ENCODE data around the gene LLCFC1.

LLCFC1 gene

DNA sequence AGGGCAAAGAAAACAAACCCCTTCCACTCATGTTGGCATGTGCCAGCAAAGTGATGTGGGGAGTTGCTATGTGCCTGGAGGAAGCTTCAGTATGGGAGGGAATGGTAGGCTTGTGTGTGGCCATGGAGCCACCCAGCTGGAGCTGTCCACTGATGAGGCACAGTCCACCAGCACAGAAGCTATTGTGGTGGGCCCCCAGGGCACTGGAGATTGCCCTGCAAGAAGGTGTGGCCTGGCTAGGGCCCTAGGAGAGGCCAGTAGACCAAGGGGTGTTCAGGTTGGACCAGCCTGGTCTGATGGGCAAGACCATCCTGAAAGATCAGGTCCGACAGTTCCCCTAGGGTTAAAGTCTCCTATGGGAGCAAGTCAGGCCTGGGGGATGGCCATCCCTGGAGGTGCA, 45.0 kb downstream of the LLCFC1 start:
- peaks cover 4% of the 10 kb centered on the region for H3K9me3 ChIP-seq (ENCODE audit: severe bottlenecking)
- TF ChIP-seq, protein P1, sequence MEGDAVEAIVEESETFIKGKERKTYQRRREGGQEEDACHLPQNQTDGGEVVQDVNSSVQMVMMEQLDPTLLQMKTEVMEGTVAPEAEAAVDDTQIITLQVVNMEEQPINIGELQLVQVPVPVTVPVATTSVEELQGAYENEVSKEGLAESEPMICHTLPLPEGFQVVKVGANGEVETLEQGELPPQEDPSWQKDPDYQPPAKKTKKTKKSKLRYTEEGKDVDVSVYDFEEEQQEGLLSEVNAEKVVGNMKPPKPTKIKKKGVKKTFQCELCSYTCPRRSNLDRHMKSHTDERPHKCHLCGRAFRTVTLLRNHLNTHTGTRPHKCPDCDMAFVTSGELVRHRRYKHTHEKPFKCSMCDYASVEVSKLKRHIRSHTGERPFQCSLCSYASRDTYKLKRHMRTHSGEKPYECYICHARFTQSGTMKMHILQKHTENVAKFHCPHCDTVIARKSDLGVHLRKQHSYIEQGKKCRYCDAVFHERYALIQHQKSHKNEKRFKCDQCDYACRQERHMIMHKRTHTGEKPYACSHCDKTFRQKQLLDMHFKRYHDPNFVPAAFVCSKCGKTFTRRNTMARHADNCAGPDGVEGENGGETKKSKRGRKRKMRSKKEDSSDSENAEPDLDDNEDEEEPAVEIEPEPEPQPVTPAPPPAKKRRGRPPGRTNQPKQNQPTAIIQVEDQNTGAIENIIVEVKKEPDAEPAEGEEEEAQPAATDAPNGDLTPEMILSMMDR (IDR thresholded peaks at IDR 0.05; ENCODE audit: poor library complexity, severe bottlenecking): no peak
- DNase-seq (ENCODE audit: low spot score): no peak

More for the DNA sequence above, 45.0 kb downstream of the LLCFC1 start:
- H3K4me3 ChIP-seq (ENCODE audit: severe bottlenecking): no peak overlapping the region
- H3K4me1 ChIP-seq (ENCODE audit: insufficient read depth, poor library complexity, severe bottlenecking): no peaks in the 10 kb centered on the region
- ATAC-seq (ENCODE audit: low read depth): no peak
- no peak overlapping the region for H3K27ac ChIP-seq (ENCODE audit: poor library complexity, severe bottlenecking)
- no peaks in the 10 kb centered on the region for H3K27me3 ChIP-seq (ENCODE audit: insufficient read depth, poor library complexity, severe bottlenecking)
- no peaks in the 10 kb centered on the region for H3K36me3 ChIP-seq (ENCODE audit: low read depth)

All from RWPE2 (cell line).